SK-N-SH treated with all-trans-retinoic acid at 6 μM for 48 hours (cell line): ENCODE results near the gene GARIN5A.

ENCODE experiments used
- ATAC-seq: fragments of 200-7000 bp; cut with Tn5 transposase; 3 replicates; pipeline ENCODE4 v1.9.1; 2020; ENCODE audit warnings: mild to moderate bottlenecking, moderate library complexity
- BACH2 ChIP-seq: fragments of 250-450 bp; sonication (Bioruptor Pico); IDR thresholded peaks from 2 replicates; pipeline ENCODE4 v1.9.0; 2021; ENCODE audit warnings: mild to moderate bottlenecking, borderline replicate concordance
- CSDC2 ChIP-seq: fragments of 250-450 bp; sonication (Bioruptor Pico); IDR thresholded peaks from 2 replicates; pipeline ENCODE4 v1.5.0; 2020; ENCODE audit warnings: mild to moderate bottlenecking, moderate library complexity
- ESRRG ChIP-seq: fragments of 250-450 bp; sonication (Bioruptor Pico); IDR thresholded peaks from 2 replicates; pipeline ENCODE4 v1.6.1; 2021; ENCODE audit warnings: mild to moderate bottlenecking
- GLIS3 ChIP-seq: fragments of 250-450 bp; sonication (Bioruptor Pico); IDR thresholded peaks from 2 replicates; pipeline ENCODE4 v1.5.0; 2020; ENCODE audit warnings: mild to moderate bottlenecking, moderate library complexity
- ISL1 ChIP-seq: fragments of 250-450 bp; sonication (Bioruptor Pico); IDR thresholded peaks from 2 replicates; pipeline ENCODE4 v2.1.2; 2022; ENCODE audit warnings: mild to moderate bottlenecking, moderate library complexity
- PPARA ChIP-seq: fragments of 250-450 bp; sonication (Bioruptor Pico); IDR thresholded peaks from 2 replicates; pipeline ENCODE4 v1.5.0; 2020; ENCODE audit warnings: mild to moderate bottlenecking, borderline replicate concordance
- RARB ChIP-seq: fragments of 250-450 bp; sonication (Bioruptor Pico); IDR thresholded peaks from 2 replicates; pipeline ENCODE4 v1.8.0; 2021; ENCODE audit warnings: mild to moderate bottlenecking, moderate library complexity
- TCF4 ChIP-seq: fragments of 250-450 bp; sonication (Bioruptor Pico); IDR thresholded peaks from 2 replicates; pipeline ENCODE4 v1.8.0; 2021; ENCODE audit warnings: mild to moderate bottlenecking, moderate library complexity, borderline replicate concordance
- ZC3H10 ChIP-seq: fragments of 250-450 bp; sonication (Bioruptor Pico); IDR thresholded peaks from 2 replicates; pipeline ENCODE4 v1.5.1; 2021; ENCODE audit warnings: mild to moderate bottlenecking, moderate library complexity
- ZFP3 ChIP-seq: fragments of 250-450 bp; sonication (Bioruptor Pico); IDR thresholded peaks from 2 replicates; pipeline ENCODE4 v1.5.0; 2020; ENCODE audit warnings: mild to moderate bottlenecking, moderate library complexity
- ZNF565 ChIP-seq: fragments of 450-650 bp; formaldehyde crosslinking; conservative IDR thresholded peaks from 2 replicates; pipeline ENCODE4 v1.5.0; 2020; ENCODE audit warnings: low read depth, mild to moderate bottlenecking, moderate library complexity
- ZNF70 ChIP-seq: fragments of 450-650 bp; formaldehyde crosslinking; IDR thresholded peaks from 2 replicates; pipeline ENCODE4 v1.5.0; 2020; ENCODE audit warnings: mild to moderate bottlenecking, moderate library complexity
- ZNF8 ChIP-seq: fragments of 450-650 bp; formaldehyde crosslinking; IDR thresholded peaks from 2 replicates; pipeline ENCODE4 v1.5.0; 2020; ENCODE audit warnings: mild to moderate bottlenecking, moderate library complexity
- TF ChIP-seq, protein P1 (sequence below): fragments of 250-450 bp; sonication (Bioruptor Pico); IDR thresholded peaks from 2 replicates; pipeline ENCODE4 v1.8.0; 2020; ENCODE audit warnings: mild to moderate bottlenecking, moderate library complexity, borderline replicate concordance
- TF ChIP-seq, protein P2 (sequence below): fragments of 250-450 bp; sonication (Bioruptor Pico); IDR thresholded peaks from 2 replicates; pipeline ENCODE4 v1.5.1; 2020; ENCODE audit warnings: low read depth, mild to moderate bottlenecking, moderate library complexity
- TF ChIP-seq, protein P3 (sequence below): fragments of 250-450 bp; sonication (Bioruptor Pico); IDR thresholded peaks from 2 replicates; pipeline ENCODE4 v1.8.0; 2021; ENCODE audit warnings: low read depth, mild to moderate bottlenecking, moderate library complexity, borderline replicate concordance

The GARIN5A gene

DNA sequence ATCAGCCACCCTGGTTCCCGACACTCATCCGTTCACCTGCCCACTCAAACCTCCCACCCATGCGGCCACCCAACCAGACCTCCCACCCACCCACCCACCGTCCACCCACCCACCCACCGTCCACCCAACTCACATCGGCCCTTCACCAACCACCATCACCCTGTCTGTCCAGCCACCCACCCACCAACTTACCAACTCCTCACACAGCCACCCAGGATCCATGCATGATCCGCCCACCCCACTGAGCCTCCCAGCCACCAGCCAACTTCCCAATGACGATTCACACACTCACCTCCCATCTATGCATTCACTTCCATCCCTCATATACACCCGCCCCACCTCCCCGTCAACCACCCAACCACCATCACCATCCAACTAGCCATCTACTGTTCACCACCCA lies 30.1 kb upstream of the GARIN5A start:
- no peak for TF ChIP-seq CSDC2
- no peak for TF ChIP-seq ESRRG (CRISPR knock-in tag)
- TF ChIP-seq RARB (CRISPR knock-in tag) = no peak
- TF ChIP-seq ZFP3 = no peak
- TF ChIP-seq GLIS3 (CRISPR knock-in tag) = no peak
- no peak for TF ChIP-seq ZNF70 (CRISPR knock-in tag)
- TF ChIP-seq, protein P1, sequence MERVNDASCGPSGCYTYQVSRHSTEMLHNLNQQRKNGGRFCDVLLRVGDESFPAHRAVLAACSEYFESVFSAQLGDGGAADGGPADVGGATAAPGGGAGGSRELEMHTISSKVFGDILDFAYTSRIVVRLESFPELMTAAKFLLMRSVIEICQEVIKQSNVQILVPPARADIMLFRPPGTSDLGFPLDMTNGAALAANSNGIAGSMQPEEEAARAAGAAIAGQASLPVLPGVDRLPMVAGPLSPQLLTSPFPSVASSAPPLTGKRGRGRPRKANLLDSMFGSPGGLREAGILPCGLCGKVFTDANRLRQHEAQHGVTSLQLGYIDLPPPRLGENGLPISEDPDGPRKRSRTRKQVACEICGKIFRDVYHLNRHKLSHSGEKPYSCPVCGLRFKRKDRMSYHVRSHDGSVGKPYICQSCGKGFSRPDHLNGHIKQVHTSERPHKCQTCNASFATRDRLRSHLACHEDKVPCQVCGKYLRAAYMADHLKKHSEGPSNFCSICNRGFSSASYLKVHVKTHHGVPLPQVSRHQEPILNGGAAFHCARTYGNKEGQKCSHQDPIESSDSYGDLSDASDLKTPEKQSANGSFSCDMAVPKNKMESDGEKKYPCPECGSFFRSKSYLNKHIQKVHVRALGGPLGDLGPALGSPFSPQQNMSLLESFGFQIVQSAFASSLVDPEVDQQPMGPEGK (CRISPR knock-in tag) = no peak
- TF ChIP-seq, protein P2, sequence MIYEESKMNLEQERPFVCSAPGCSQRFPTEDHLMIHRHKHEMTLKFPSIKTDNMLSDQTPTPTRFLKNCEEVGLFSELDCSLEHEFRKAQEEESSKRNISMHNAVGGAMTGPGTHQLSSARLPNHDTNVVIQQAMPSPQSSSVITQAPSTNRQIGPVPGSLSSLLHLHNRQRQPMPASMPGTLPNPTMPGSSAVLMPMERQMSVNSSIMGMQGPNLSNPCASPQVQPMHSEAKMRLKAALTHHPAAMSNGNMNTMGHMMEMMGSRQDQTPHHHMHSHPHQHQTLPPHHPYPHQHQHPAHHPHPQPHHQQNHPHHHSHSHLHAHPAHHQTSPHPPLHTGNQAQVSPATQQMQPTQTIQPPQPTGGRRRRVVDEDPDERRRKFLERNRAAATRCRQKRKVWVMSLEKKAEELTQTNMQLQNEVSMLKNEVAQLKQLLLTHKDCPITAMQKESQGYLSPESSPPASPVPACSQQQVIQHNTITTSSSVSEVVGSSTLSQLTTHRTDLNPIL (CRISPR knock-in tag) = no peak
- no peak for TF ChIP-seq TCF4 (CRISPR knock-in tag)
- TF ChIP-seq, protein P3, sequence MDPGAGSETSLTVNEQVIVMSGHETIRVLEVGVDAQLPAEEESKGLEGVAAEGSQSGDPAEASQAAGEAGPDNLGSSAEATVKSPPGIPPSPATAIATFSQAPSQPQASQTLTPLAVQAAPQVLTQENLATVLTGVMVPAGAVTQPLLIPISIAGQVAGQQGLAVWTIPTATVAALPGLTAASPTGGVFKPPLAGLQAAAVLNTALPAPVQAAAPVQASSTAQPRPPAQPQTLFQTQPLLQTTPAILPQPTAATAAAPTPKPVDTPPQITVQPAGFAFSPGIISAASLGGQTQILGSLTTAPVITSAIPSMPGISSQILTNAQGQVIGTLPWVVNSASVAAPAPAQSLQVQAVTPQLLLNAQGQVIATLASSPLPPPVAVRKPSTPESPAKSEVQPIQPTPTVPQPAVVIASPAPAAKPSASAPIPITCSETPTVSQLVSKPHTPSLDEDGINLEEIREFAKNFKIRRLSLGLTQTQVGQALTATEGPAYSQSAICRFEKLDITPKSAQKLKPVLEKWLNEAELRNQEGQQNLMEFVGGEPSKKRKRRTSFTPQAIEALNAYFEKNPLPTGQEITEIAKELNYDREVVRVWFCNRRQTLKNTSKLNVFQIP (CRISPR knock-in tag) = no peak
- ATAC-seq = no peak

DNA sequence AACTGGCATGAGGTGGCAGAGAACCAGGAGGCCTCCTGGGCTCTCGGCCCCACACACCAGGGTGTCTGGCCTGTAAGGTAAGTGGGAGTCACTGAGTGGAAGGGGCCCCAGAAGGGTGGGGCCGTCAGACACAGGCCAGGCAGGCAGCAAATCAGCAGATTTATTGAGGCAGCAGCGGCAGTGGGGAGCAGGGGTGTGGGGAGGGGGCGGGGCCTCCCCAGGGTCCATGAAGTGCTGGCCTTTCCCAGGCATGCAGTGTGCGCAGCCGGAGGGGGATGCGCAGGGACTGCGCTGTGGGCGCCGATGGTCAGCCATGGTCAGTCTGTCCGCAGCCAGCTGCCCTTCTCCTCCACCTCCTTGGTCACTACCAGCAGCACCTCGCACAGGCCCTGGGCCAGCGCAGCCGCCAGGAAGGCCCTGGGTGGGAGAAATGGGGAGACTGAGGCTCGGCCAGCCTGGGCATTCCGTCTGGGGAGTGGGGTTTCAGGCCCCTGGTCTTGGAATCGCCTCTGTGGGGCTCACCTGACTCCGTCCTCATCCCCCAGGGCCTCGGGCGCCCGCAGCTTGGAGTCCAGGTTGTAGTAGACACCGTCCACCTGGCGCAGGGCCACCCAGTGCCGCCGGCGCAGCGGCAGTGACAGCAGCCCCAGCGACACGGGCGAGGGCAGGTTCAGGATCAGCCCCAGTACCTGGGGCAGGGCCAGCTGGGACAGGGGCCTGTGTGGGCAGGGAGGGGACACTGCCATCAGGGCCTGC lies 29.4 kb upstream of the GARIN5A start:
- no peak for TF ChIP-seq CSDC2
- no peak for TF ChIP-seq ISL1 (CRISPR knock-in tag)
- TF ChIP-seq ZC3H10 (CRISPR knock-in tag) = no peak
- TF ChIP-seq, protein P1 (CRISPR knock-in tag) = no peak
- no peak for TF ChIP-seq ESRRG (CRISPR knock-in tag)
- TF ChIP-seq BACH2 = no peak
- no peak for TF ChIP-seq ZNF565 (CRISPR knock-in tag)
- TF ChIP-seq GLIS3 (CRISPR knock-in tag) = no peak
- no peak for TF ChIP-seq ZNF8 (CRISPR knock-in tag)
- TF ChIP-seq TCF4 (CRISPR knock-in tag) = no peak
- TF ChIP-seq ZNF70 (CRISPR knock-in tag) = no peak
- TF ChIP-seq ZFP3 = no peak
- no peak for TF ChIP-seq PPARA
- TF ChIP-seq, protein P3 (CRISPR knock-in tag) = no peak
- ATAC-seq = no peak

DNA sequence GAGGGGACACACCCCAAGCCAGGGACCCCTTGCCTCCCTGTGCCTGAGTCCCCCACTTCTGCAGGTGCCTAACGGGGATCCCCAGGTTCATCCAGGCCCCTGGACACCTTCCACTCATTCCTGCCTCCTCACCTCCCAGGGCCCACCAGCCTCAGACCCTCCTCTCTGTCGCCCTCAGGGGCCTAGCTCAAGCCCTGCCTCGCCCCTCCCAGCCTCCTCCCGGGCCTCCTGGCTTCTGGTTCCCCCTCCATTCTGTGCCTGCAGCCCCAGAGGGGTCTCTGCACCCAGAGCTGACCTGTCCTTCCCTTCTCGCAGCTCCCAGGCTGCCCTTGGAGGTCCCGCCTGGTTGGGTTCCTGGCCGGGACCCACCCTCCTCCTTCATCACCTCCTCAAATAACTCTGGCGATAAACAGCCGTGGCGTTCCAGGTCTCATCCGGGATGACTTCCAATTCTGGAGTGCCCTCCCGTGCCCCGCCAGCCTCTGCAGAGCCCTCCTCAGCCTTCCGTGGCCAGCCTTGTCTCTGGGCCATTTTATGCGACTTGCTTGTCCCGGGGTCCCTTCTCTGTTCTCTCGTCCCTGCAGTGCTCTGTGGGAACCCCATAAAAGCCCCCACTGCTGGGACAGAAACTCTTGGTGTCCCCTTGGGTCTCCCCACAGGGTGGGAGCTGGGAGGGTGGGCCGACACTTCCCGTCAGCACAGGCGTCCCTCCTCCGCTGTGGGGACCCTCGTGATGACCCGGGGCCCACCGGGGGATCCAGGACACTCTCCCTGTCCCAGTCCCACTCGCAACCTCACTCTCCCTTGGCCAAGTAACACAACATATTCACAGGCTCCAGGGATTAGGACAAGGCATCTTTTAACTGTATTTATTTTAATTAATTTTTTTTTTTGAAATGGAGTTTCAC lies 25.2 kb upstream of the GARIN5A start:
- TF ChIP-seq, protein P3 (CRISPR knock-in tag) = no peak
- TF ChIP-seq ISL1 (CRISPR knock-in tag) = no peak
- TF ChIP-seq BACH2 = no peak
- TF ChIP-seq ZNF70 (CRISPR knock-in tag) = no peak
- TF ChIP-seq ZFP3 = no peak
- TF ChIP-seq GLIS3 (CRISPR knock-in tag) = no peak
- TF ChIP-seq, all 23 proteins: peak for 0
- ATAC-seq = no peak
